ENCODE data around the gene SLC45A1.

GRCh38 chr1:8381618-8382017 is 63.7 kb downstream of the SLC45A1 start:
- no peak for TF ChIP-seq CTCF (optimal IDR thresholded peaks at IDR 0.05 in 1 of 3, IDR thresholded peaks at IDR 0.05 in 1 of 3, conservative IDR thresholded peaks at IDR 0.05 in 1 of 3; ENCODE audit: extremely low read depth in 1 of 3, insufficient read depth in 2 of 3, low read length in 3 of 3)
- no peak for TF ChIP-seq EZH2 (IDR thresholded peaks at IDR 0.05; ENCODE audit: low read length)
